Stimulated activated CD4-positive, alpha-beta T cell treated with anti-CD3 and anti-CD28 coated beads, Interleukin-12 subunit alpha, Interleukin-12 subunit beta, amount 100 ng/mL, for 24 hours (primary cell): ENCODE results near the gene CCDC80.

Experiments
- DNase-seq, 2 experiments: peaks; one replicate each; pipeline ENCODE4 v3.0.0-alpha.2; 2020; ENCODE audit warnings: low read depth in 2 of 2

The CCDC80 gene

GRCh38 chr3:112656043-112656442 is 15.1 kb upstream of the CCDC80 start:
- DNase-seq: no peak

- DNase-seq: no peak
Observed at GRCh38 chr3:112654979-112655378, 14.0 kb upstream of the CCDC80 start.

GRCh38 chr3:112654492-112654891 is 13.5 kb upstream of the CCDC80 start:
- no peak for DNase-seq

GRCh38 chr3:112653881-112654300 is 12.9 kb upstream of the CCDC80 start:
- DNase-seq: no peak

- no peak for DNase-seq
Observed at GRCh38 chr3:112653209-112653871, 12.4 kb upstream of the CCDC80 start.

GRCh38 chr3:112651516-112651915 is 10.6 kb upstream of the CCDC80 start:
- no peak for DNase-seq

GRCh38 chr3:112651071-112651470 is 10.1 kb upstream of the CCDC80 start:
- DNase-seq: no peak

GRCh38 chr3:112650482-112650881 is 9.5 kb upstream of the CCDC80 start:
- no peak for DNase-seq

GRCh38 chr3:112649478-112649735 is 8.5 kb upstream of the CCDC80 start:
- DNase-seq: no peak

GRCh38 chr3:112647122-112647521 is 6.2 kb upstream of the CCDC80 start:
- no peak for DNase-seq

GRCh38 chr3:112646623-112647022 is 5.7 kb upstream of the CCDC80 start:
- no peak for DNase-seq

GRCh38 chr3:112644453-112644852 is 3.5 kb upstream of the CCDC80 start:
- no peak for DNase-seq

GRCh38 chr3:112643621-112644240 is 2.8 kb upstream of the CCDC80 start:
- no peak for DNase-seq

- DNase-seq: peak; percentile 62 to 78
Observed at GRCh38 chr3:112642912-112643506, 2.1 kb upstream of the CCDC80 start.

- DNase-seq: no peak
Observed at GRCh38 chr3:112640276-112640929, 540 bp downstream of the CCDC80 start.

- no peak for DNase-seq
Observed at GRCh38 chr3:112639455-112640225, 1.3 kb downstream of the CCDC80 start.

- DNase-seq: no peak
Observed at GRCh38 chr3:112638327-112639020, 2.5 kb downstream of the CCDC80 start.

- DNase-seq: no peak
Observed at GRCh38 chr3:112637700-112638099, 3.2 kb downstream of the CCDC80 start.

- no peak for DNase-seq
Observed at GRCh38 chr3:112635674-112636073, 5.3 kb downstream of the CCDC80 start.

- no peak for DNase-seq
Observed at GRCh38 chr3:112634786-112635541, 6.0 kb downstream of the CCDC80 start.

GRCh38 chr3:112633757-112634156 is 7.2 kb downstream of the CCDC80 start:
- no peak for DNase-seq
